Measurements from ENCODE around the gene FXYD1.
A peak's percentile ranks its signal among the peaks of the same experiment; 100 is the strongest.
"Not testable (repeated sequence)": the region's sequence is repeated elsewhere in the genome, so short reads cannot be mapped to it uniquely, and the experiment has no call there.

The FXYD1 gene

DNA sequence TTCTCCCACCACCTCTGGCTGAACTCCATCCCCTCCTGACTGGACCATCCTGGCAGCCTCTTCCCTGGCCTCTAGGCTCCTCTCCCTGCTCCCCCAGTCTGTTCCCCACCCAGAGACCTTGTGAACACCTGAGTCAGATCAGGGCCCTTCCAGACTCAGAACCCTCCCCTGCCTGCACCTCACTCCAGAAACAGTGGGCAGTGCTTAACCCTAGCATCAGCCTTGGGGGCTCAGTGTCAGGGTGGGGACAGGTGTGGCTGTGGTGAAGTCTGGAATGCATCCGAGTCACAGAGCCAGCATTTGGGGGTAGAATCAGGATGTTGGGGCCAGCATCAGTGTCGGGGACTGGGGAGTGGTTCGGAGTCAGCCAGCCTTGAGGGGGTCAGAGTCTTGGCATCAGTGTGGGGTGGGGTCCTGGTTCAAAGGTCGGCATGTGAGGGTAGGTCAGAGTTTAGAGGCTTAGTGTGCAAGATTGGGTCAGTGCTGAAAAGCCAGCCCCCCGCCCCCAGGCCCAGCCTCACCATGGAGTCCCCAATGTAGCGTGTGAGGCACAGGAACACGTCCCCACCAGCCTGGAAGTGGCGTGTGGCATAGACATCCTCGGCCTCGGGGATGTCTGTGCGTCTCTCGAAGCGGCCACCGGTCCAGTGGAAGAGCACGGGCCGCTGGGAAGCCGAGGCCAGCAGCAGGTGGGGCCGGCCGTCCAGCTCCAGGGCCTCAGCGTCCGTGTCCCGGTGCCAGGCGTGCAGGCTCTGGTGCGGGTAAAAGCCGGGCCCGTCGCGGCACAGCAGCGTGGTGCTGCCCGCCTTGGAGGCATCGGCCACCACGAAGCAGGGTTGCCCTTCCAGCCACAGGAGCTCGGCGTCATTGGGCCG lies 12.6 kb upstream of the FXYD1 start:
- no peak for DNase-seq

DNA sequence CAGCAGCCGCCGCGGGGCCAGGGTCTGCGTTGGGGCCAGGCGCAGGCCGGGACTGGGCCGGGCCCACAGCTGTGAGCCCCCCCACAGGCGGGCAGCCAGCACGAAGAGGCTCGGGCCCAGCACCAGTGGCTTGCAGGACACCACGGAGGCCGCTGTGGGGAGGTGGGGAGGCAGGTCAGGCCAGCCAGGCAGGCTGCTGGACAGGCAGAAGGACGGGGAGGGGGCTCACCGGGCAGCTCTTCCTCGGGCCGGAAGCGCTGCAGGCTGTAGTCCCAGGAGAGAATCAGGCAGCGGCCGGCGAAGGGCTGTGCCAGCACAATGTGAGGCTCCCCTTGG lies 12.0 kb upstream of the FXYD1 start:
- no peak for DNase-seq

DNA sequence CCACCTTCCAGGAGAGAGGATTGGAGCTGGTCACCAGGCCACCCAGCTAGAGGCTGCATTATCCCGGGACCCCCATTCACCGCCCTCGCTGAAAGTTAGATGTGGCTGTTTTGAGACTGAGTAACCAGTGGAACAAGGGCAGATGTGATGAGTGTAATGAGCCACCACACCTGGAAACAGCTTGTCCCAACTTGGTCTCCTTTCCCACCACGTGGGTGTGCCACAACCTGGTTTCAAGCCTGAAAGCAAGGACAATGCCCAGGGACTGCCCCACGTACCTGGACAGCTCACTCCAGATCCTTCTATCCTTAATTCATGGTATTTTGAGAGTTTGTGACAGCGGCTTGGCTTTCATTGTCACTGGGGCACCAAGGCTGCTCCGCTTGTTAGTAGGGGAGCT lies 10.8 kb upstream of the FXYD1 start:
- DNase-seq = no peak

DNA sequence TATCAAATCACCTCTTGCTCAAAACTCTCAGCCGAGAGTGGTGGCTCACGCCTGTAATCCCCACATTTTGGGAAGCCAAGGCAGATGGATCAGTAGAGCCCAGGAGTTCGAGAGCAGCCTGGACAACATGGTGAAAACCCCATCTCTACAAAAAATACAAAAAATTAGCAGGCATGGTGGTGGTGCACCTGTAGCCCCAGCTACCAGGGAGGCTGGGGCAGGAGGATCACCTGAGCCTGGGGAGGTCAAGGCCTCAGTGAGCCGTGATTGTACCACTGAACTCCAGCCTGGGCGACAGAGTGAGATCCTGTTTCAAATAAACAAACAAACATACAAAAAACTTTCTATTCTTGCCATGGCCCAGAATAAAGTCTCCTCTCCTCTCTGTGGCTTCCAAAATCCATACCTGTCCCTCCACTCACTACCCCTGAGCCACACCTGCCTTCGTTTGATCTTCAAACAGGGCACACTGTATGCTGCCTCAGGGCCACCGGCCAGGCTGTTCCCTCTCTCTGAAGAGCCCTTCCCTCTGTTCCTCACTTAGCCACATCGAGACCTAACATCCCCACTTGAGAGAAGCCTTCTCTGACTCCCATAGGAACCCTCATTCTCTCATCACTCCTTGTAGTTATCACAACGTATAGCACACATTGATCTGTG lies 10.1 kb upstream of the FXYD1 start:
- DNase-seq = no peak

DNA sequence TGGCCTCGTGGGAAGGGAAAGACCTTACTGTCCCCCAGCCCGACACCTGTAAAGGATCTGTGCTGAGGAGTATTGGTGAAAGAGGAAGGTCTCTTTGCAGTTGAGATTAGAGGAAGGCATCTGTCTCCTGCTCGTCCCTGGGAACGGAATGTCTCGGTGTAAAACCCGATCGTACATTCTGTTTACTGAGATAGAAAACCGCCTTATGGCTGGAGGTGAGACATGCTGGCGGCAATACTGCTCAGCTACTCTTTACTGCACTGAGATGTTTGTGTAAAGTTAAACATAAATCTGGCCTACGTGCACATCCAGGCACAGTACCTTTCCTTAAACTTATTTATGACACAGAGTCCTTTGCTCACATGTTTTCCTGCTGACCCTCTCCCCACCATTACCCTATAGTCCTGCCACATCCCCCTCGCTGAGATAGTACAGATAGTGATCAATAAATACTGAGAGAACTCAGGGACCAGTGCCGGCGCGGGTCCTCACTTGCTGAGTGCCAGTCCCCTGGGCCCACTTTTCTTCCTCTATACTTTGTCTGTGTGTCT lies 8.8 kb upstream of the FXYD1 start:
- DNase-seq = not testable (repeated sequence)

DNA sequence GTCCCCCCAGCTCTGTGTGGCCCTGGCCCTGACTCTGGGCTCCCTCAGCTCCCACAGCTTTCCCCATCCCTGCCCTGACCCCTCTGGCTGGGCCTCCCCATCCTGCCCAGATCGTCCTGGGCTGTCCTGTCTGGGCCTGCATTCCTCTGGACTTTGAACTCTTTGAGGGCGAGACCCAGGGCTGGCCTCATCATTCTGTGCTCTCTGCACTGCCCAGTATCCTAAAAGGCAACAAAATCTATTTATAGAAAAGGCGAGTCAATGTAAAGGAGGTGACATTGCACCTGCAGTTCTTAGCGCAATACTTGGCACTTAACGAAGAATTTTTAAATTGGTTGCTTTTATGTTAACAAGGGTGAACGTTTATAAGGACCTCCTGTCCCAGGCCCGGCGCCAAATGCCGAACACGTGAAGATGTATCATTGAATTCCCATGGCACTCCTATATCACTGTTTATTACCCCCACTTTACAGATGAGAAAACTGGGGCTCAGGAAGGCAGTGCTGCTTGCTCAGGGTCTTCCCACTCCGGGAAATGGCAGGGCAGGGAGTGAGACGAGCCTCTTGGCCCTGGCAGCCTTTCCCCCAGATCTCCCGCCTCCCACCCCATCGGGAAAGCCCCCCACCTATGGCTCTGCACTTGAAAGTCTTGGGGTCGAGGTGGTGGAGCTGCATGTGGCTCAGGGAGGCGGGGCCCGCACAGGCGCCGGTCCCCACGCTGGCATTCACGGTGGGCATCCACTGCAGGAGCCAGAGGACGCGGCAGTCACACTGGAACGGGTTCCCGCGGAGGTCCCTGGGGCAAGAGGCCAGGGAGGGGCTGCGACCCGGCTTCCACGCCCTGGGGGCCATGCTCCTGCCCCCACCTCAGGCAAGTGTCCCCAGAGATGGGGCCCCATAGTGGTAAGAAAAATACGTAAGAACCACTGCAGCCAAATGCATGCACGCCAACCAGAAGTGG lies 7.6 kb upstream of the FXYD1 start:
- no peak for DNase-seq

DNA sequence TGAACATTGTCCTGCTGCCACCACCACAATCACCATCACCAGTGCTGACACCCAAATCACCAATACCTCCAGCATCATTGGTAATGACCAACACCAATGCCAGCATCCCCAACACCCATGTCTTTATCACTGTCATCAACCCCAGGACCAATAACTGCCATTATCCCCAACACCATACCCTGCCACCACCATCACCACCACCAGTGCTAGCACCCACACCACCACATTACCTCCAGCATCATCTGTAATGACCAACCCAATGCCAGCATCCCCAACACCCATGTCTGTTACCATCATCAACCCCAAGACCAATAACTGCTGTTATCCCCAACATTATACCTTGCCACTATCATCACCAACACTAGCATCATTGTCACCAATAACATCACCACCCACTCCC lies 6.4 kb upstream of the FXYD1 start:
- DNase-seq = no peak

DNA sequence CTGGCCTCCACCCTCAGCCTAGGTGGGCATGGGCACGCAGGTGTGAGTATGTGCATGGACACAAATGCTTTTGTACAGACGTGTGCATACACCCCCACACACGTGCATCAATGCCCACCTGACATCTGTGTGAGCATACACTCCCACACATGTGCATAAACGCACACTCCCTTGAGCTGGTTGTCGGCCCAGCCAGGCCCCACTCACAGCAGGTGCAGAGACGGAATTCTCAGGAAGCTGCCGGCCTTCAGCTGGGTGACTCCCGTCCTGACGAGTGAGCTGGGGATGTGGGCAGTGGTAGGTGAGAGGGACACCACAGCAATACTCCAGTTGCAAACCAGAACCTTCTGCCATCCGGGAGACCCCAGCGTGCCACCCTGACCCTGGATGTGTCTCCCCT lies 4.8 kb upstream of the FXYD1 start:
- DNase-seq = no peak

DNA sequence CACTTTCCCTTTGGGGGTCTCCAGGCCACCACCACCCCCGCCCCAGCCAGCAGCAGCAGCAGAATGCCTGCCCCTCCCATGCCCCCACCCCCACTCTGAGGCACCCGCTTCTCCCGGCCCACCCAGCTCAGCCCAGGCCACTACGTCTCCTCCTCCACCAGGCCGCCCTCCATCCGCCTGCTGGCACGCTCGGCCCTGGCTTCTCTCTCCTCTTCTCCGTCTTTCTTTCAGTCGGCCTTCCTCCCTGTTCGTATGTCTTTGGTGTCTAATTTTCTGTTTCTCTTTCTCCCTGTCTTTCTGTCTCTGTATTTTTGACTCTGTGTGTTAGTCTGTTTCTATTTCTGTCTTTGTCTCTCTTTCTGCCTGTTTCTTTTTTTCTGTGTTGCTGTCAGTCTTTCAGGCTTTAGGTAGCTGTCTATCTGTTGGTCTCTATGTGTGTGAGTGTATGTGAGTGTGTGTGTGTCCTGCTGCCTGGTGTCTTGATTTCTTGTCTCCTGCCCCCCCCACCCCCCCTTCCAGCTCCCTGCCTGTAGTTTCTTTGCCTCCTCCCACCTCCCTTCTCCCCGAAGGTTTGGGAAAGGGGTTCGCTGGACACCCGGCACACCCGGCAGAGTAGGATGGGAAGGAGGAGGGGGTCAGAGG lies 3.9 kb upstream of the FXYD1 start, which contains the start of gene LGI4:
LGI4 (minus strand) TSS at position 459 of the 642 bp plus-strand sequence; CDS start at position 80, 379 bp downstream.
- DNase-seq = no peak

DNA sequence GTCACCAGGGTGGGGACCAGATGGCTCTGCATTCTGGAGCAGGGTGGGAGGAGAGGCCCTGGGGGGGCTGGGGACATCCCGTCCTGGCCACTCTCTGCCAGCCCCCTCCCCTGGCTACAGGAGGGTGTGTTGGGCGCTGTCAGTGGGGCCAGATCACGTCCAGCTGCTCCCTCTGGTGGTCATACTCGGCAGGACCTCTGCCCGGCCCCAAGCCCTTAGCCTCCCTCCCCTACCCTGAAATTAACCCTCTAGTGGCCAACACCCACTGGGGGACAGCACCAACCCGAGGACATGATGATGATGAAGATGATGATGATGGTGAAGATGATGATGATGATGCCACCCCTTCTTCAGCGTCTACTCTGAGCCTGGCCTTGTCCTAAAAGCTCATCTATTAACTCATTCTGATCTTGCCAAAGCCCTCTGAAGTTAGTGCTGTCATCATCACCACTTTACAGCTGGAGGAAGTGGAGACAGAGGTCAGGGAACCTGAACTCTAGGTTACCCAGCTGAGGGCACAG lies 3.2 kb upstream of the FXYD1 start:
- peak; percentile 53 for DNase-seq

DNA sequence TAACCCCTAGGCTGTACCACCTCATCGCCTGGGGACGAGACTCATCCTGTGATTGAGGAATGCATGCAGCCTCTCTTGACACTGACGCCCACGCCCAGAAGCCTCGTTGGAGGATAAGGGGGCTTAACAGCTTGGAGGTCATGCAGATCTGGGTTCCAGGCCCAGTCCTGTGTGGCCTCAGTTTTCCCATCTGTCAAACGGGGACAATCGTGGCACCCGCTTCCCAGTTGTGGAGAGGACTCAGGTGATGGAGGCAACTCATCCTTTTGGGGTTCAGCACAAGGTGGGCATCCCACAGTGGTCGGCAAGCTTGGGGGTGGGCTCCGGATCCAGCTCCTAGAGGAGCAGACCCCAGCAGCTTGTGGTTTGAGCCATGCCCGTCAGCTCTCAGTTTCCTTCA lies 2.4 kb upstream of the FXYD1 start:
- no peak for DNase-seq

DNA sequence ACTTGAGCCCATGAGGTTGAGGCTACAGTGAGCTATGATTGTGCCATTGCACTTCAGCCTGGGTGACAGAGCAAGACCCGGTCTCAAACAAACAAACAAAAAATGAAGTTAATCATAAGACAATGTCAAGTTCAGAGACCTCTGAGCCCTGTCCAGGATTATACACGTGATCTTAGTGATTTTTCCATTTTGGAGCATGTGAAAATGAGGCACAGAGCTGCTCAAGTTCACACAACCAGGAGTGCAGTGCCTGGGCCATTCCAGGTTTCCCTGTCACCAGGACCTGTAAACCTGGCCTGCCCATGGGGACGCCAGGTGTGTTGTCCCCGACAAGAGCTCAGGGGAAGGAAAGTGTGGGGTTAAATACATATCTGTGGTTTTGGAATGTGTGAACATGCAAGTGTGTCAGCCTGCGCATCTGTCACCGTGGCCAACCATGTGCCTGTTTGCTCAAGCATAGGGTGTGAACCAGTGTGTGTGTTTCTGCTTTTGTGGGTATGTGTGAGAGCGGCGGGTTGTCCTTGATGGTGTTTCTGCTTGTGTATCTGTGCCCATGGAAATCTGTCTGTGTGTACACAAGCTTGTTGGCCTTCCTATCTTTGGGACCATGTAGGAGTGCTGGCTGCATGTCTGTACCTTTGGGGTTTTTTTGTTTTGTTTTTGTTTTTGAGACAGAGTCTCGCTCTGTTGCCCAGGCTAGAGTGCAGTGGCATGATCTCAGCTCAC lies 1.5 kb upstream of the FXYD1 start:
- DNase-seq = no peak

DNA sequence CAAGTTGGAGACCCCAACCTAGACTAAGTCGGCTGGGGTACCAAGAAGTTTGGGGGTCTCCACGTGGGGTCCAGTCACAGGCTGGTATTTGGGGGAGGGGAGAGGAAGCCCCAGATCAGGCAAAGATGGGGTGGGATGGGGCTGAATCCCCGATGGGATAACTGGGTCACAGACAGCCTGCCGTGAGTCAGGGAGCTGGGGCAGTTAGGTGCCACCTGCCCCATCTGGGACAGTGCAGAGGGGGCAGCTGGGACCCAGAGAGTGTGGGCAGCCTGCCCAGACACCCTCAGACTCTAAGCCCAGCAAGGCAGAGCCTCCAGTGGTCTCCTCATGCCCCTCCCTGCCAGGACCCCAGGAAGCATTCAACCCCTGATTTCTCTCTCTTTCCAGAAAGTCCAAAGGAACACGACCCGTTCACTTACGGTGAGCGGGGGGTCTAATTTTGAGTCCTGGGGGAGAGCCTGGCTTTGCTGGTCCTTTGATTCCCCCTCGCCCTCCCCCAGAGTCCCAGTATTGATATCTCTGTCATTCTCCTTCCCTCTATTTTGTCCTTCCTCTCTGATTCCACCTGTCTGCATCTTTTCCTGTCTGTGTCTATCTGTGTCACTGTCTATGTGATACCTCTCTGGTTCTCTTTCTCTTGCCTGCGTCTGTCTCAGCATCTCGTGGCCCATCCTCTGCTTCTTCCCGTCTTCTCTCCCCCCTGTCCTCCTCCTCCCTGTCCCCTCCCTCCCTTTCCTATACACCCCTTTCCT lies 1.8 kb downstream of the FXYD1 start:
- DNase-seq = no peak

DNA sequence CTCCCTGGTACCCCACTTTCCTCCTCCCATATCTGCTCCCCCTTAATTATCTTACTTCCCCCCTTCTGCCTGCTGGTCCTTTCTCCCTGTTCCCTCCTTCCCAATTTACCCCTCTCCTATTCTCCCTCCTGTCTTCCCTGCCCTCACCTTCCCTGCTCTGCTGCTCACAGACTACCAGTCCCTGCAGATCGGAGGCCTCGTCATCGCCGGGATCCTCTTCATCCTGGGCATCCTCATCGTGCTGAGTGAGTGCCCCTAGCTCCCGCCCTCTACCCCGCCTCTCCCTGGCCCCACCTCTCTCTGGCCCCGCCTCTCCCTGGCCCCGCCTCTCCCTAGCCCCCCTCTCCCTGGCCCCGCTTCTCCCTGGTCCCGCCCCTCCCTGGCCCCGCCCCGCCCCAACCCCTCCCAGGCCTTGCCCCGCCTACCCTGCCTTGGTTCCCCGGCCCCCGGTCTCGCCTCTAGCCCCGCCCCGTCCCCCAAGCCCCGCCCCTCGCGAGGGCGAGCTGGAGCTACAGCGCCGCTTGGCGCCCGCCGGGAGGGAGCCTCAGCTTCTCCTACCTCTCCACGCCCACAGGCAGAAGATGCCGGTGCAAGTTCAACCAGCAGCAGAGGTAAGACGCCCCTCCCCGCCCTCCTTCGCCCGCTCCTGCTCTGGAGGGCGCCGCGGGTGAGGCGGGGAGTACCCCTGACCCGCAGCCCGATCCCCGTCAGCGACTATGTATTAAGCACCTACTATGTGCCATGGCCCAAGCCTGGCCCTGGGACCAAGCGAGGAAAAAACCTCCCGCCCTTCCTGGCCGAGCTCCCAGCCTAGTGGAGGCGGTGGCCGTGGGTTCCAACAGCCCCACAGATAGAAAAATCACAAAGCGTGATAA lies 2.6 kb downstream of the FXYD1 start:
- DNase-seq = peak; percentile 84

DNA sequence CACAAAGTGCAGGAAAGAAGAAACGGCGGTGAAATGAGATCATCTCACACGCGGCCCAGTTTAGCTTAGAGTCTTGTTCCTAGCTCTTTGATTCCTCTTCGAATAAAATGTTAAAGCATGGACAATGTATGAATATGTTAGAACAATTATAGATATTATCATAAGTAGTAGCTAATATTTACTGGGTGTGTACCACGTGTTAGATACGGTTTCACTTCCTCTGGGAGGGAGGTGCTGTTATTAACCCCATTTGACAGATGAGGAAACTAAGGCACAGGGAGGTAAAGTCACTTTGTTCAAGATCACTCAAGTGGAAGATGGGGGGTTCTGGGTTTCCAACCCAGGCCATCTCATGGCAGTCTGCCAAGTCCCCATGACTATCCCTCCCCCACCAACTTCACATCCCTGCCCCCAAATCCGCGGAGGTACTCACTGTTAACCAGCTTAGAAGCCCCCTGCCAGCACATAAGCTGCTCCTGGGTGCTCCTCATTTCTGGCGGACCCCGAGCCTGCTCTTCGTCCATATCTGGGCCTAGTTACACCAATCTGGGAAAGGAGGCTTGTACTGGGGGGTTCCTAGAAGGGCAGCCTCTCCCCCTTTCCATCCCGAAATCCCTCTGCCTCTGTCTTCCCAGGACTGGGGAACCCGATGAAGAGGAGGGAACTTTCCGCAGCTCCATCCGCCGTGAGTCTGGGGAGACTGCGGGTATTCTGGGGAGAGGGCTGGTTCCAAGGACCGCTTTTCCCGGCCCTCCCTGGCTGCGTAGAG lies 3.4 kb downstream of the FXYD1 start:
- DNase-seq = no peak

DNA sequence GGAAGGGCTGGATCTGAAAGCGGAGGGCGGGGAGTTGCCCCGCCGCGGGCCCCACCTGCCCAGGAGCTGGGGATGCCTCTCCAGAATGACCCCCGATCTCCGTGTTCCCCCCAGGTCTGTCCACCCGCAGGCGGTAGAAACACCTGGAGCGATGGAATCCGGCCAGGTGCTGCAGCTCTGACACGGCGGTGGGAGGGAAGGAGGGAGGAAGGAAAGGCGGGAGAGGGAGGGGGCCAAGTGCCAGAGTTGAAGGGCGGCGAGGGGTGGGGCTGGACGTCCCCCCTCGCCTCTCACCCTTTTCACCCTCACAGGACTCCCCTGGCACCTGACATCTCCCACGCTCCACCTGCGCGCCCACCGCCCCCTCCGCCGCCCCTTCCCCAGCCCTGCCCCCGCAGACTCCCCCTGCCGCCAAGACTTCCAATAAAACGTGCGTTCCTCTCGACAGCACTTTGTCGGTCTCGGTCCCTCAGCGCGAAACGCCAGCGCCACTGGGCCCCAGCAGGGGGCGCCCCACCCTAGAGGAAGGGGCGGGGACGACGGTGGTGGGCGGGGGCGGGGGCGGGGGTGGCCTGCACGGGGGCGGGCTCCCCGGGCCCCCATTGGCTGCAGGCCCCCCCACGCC lies 4.1 kb downstream of the FXYD1 start:
- peak; percentile 31 for DNase-seq

DNA sequence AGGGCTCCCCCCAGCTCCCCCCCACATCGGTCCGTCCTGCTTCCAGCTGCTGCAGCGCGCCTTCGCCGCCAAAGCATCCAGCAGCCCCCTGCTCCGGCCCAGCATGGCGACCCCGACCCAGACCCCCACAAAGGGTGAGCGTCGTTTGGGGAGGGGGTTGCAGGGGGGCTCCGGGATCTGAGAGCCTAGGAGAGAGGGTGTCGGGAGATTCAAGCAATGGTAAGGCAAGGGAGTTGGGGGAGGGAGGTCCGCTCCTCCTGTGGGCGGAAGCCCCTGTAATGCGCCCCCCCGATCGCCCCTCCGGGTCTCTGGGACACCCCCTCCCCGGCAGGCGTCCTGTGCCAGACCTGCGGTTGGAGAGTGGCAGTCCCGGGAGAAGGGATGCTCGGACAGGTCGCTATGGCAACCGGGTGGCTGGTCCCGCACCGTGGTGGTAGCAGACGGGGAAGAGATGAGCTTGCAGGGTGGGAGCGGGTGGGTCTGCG lies 4.6 kb downstream of the FXYD1 start, which contains the start of gene FXYD7:
FXYD7 (plus strand) TSS at position 25 of the 485 bp plus-strand sequence; CDS start at position 104, 79 bp downstream.
- no peak for DNase-seq

DNA sequence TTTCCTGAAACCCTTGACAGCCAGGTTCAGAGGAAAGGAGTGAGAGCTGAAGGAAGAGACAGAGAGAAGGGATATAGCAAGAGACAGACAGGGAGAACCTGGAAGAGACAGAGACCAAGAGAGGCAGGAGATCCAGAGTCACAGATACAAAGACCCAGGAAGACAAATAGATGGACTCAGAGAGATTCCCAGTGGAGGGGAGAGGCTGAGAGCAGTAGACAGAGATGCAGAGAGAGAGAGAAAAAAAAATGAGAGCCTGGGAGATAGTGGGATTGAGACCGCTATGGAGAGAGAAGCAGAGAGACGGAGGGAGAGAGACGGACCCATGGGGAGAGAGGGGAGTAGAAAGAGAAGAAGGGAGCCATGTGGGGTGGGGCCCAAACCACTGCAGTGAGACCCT lies 5.2 kb downstream of the FXYD1 start:
- no peak for DNase-seq
